GM19395 (cell line): ENCODE measurements around the gene S100A9.
"Not testable (repeated sequence)": the region's sequence is repeated elsewhere in the genome, so short reads cannot be mapped to it uniquely, and the experiment has no call there.

Experiments used
- ATAC-seq: cut with Tn5 transposase; IDR thresholded peaks from one replicate; pipeline ENCODE4 v1.9.1; 2021; ENCODE audit warnings: mild to moderate bottlenecking, moderate library complexity; ENCODE audit not compliant: unreplicated experiment

Gene S100A9

DNA sequence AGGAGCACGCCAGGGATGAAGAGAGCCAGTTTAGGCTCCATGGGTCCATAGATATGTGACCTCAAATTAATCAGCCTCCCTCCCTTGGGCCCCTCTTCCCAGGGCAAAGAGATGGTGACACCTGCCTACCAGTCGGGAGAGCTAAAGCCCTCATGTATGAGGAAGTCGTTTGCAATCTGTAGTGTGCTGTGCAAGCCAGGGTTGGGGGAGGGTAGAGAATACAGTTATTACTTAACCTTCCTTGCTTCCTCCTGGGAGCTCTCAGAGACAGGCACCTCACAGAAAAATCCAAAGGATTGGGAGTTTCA, 13.0 kb upstream of the S100A9 start:
- ATAC-seq: no peak

DNA sequence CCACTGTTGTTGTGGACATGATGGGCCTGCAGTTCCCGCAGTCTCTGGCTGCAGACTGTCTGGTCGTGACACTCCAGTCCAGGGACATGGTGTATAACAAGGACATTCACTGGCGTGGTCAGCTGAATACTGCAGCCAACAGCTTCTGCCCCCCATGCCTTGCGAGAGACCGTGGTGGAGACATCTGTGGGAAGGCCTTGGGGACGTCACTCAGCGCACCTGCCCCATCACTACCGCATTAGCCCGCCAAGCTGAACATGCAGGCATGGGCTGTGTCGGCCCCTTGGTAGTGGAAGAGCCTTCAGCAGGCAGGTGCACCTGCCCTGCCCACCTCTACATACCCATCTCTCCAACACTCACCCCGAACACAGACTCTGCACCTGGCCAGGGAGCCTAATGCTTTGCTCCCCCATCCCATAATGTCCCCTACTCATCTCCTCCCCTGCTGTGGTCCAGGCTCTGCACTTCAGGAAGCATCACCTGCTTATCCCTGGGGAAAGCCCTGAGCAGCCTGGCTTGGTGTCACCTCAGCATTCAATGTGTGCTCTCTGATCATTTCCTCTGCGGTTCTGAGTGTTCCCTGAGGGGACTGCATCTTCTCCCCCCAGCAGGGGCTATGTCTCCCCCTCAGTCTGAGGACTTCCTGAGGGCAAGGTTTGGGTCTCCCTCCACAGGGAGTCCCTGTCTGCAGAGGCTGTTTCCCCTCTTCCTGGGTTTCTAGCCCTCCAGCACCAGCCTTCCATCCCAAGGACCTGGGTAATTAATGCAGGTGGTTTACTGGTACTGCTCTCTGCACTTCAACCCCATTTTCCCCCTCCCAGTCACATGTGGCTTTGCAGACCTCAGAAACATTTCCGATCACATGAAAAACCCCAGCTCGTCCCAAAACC, 12.2 kb upstream of the S100A9 start:
- ATAC-seq: no peak

DNA sequence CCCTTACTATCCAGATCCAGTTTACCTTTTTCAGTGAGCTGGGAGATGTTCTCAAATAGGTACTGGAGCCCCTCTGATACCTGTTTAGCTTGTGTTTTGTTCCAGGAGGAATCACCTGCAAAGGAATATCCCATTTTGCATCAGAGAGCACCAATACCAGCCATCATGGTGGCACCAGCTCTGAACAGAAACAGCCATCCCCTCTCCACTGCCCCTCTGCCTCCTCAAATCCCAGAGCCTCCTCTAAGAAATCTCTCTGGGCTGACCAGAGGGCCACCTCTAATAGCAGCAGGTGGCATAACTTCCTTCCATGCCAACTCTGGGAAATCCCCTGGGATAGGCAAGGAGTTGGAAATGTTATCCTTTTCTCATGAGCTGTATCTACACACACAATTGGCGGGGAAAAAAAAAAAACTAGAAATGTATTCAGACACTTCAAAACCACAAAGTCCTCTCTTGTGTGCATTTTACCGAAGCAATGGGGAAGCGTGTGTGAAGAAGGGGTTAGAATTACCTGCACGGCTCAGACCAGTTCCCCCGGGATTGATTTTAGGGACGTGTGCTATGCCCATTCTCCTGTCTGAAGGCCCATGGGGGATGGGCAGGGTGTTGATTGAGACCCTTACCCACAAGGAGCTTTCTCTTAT, 11.5 kb upstream of the S100A9 start:
- ATAC-seq: no peak

DNA sequence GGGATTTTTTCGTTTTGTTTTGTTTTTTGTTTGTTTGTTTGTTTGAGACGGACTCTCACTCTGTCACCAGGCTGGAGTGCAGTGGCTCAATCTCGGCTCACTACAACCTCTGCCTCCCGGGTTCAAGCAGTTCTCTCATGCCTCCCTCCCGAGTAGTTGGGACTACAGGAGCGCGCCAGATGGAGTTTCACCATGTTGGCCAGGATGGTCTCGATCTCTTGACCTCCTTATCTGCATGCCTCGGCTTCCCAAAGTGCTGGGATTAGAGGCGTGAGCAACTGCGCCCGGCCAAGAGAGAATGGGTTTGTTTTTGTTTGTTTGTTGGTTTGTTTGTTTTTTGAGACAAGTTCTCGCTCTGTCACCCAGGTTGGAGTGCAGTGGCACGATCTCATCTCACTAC, 10.6 kb upstream of the S100A9 start:
- not testable (repeated sequence) for ATAC-seq

DNA sequence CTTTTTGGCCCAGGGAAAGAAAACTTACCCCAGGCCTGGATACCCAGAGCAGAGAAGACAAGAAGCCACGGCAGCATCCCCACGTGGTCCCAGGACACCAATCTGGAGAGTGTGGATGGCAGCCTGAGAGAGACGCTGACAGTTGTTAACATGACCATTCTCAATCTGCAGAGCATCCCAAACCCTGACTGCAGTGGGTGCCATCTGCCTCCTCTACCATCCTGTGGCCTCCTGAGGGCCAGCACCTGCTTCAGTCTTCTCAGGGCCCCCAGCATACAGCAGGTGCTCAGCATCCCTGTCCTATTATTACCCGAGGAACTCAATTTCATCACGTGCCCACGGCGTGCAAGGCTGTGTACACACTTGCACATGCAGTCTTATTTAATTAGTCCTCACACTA, 9.8 kb upstream of the S100A9 start:
- ATAC-seq: no peak

DNA sequence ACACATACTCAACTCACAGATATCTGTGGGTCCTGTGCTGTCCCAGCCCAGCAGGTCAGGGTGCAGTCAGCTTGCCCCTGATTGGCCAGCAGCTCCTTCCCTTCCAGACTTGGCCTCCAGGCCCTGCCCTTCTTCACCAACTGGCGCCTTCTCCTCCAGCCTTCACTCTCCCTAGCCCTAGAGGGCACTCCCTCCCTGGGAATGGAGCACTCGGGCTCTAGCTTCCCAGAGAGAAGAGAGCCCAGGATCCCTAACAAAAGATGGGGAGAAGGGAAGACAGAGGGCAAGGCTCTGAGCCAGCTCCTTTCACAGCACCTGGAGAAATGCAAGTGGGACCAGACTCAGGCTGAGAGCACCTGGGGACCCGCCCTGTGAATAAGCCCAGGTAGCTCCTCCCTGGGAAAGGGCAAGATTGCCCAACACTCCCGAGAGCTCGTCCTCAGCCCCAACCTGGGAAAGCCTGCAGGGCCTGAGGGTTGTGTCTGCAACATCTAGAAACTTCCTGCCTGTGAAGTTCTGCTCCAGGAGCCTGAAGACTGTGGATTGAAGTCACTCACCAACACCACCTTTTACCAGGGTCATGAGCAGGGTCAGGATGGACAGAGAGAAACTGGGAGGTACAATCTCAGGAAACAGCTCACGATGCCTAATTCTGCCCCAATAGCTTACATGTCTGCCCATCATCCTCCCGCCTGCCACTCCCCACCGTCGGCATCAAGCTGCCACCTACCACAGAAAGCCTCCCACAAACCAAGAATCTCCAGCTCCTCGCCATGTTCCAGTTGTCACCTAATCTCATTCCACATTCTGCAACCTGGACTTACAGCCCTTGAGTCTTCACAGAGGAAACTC, 8.9 kb upstream of the S100A9 start, which contains the start of gene PGLYRP4:
Gene PGLYRP4, minus strand, starts transcription at position 331 of the 852 bp plus-strand sequence. CDS start 909 bp downstream, outside the sequence.
- no peak for ATAC-seq

DNA sequence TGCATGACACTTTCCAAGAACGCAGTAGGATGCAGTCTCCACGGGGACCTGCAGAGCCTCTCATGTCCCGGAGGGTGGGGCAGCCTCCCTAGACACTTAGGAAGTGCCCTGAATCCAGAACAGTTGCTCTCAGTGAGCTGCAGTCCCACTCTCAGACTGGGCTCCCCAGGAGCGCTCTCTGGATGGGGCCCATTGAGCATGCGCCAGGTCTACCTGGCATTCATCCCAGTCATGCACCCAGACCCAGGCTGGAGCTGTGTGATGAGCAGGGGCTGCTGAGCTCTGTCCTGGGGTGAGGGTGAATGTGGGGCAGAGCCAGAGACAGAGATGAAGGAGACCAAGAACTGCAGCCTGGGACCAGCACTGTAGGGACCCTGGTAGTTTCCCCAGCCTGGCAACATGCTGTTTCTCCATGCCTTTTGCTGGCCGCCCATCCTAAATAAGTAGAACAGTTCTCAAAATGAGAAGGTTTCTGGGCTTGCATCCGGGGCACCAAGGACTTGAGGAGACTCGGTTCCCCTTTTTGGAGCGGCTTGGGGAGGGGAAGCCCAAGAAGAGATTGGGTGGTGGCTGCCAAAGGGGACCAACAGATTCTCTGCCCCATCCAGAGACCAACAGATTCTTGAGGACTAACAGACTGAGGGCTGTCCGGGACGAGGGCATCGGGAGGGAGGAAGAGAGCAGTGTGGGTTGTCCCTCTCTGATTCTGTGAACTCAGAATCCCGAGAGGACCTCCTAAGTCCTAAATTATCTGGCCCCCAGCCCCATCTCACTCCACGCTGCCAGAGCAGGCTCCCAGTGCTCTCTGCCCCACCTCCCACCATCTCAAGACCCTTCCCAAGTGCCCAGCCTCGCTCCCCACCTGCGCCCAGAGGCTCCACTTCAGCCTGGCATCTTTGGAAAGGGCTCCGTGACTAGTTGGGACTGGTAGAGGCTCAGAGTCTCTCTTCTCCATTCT, 8.0 kb upstream of the S100A9 start:
- ATAC-seq: no peak

DNA sequence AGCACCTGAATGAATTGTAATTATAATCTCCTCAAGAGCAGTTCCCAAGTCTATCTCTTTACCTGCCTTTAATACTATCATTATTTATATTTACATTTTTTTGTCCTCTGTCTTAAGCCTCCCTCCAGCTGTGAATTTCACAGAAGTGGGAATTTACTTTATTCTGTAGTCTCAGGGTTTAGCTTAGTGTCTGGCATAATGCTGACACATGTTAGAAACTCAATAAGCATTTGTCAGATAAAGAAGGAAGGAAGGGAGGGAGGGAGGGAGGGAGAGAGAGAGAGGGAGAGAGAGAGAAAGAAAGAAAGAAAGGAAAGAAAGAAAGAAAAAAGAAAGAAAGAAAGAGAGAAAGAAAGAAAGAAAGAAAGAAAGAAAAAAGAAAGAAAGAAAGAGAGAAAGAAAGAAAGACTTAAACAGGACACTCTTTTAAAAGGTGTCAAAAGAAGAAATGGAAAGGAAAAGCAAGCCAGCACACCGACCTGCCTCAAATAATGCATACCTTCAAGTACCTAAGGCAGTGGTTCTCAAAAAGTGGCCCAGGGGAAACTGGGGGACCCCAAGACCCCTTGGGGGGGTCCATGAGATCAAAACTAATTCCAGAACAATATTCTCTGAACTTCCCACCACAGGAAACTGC, 7.2 kb upstream of the S100A9 start:
- ATAC-seq: no peak

DNA sequence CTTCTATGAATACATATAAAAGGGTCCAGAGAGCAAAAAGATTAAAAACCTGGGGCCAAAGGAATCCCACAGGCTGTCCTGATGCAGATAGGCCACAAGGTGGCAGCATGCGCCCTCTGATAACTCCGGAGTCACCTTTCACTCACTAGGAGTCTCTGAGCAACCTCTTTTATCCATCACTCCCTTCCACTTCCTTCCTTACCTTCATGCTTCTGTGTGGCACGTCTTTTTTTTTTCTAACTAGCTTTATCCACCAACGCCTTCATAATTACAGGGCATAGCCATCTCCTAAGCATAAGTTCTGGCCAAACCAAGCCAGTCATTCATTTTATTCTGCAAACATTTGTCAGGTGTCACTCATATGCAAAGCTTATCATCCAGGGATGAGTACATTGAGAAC, 5.1 kb upstream of the S100A9 start:
- no peak for ATAC-seq

DNA sequence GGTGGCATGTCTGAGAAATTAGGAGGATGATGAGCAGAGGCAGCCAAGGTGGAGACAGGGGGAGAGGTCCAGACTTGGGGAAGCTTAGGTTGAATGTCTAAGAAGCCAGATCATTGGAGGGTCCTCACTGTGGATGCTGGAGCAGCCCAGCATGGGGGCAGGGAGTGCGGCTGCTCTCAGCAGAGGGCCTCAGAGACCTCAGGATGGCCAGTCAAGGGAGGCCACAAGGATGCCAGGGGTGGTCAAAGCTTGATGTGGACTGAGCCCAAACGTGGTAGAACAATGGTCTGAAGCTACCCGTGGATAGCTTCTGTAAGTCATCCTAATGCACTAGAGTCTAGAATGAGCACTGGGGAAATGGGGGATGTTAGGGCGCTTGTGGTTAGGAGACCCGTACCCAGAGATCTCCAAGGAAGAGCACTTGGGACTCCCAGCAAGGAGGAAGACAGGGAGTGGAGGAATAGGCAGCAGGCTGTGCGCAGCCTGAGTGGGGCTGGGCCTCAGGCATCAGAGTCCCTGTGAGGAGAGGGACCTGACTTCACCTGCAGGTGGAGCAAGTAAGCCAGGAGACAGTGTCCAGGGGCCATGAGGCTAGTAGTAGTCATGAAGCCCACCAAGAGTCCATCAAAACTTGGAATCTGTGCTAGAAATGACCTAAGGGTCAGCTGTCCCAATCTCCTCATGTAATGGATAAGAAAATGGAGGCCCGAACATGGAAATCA, 4.3 kb upstream of the S100A9 start:
- ATAC-seq: no peak

DNA sequence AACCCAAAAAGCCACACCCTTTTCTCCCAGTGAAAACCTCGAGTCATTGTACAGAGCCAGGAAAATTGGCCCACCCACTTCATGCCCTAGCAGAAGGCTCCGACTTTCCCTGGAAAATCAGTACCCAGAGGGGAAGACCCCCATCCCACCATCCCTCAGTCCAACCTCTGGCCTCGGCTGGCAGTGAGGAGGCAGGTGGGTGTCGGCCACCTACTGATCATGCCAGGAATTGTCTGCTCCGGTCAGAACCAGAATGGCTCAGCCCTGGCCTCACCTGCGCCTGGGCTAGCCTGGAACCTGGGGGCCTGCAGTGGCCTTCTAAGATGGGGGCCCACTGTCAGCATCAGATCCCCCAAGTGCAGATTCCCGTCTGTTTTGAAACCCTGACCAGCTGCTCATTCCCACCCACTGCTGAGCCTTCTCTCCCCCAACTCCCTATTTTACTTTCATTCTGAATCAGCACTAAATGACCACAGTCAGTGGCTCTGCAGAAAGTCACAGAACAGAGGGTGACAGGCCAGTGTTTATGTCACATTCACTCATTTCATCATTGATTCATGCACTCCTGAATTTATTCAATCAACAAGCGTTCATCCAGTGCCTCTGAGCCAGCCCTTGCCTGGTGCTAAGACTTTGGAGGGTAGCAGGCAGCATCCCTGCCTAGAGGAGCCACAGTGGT, 3.0 kb upstream of the S100A9 start:
- no peak for ATAC-seq

DNA sequence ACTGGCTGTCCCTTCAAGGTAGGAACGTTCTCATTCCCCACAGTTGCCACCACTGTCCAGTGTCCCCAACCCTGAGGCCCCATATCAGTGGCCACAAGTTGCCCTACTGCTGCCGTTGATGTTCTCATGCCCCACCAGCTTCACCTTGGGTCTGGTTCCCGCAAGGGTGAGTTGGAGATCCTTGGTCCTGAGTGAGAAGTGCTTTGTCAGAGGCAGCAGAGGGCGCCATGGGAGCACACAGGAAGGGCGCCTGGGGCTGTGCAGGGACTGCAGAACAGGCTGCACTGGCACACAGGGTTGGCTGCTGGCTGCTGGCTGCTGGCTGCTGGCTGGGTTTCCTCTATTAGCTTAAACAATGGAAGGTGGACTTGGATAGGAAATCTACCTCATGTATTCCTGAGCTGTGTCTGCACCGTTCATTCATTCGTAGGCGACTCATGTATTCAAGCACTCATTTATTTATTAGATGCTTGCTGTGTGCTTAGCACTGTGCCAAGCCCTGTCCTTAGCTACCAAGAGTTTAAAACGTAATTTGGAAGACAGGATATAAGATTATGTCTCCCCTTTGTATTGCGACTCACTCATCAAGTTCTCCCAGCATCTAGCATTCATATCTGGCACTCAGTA, 2.1 kb upstream of the S100A9 start:
- ATAC-seq: no peak

DNA sequence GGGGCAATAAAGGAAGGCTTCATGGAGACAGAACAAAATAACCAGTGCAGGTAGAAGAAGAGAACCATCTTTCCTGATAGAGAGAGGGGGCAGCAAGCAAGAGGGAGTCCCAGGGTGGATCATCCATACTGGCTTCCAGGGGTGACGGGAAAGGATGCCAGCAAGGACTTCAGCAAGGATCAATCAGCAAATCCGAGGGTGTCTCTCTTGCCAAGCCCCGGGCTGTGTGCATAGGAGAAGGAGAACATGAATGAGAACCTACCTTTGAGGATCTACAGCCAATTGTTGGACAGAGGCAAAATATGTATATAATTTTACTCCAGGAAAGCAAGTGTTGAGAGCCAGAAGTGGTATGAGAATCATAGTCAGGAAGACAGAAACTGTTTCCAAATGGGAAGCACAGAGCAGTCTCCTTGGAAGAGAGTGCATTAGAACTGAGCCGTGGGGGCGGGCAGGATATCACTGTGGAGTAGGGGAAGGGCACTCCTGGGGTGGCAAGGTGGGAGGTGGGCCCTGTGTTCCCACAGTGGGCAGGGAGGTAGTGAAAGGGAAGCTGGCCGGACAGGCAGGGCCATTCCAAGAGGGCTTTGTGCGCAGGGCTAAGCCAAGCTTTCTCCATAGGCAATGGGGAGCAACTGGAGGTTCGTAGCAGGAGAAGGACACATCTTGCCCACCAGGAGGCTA, 1.1 kb upstream of the S100A9 start:
- no peak for ATAC-seq

DNA sequence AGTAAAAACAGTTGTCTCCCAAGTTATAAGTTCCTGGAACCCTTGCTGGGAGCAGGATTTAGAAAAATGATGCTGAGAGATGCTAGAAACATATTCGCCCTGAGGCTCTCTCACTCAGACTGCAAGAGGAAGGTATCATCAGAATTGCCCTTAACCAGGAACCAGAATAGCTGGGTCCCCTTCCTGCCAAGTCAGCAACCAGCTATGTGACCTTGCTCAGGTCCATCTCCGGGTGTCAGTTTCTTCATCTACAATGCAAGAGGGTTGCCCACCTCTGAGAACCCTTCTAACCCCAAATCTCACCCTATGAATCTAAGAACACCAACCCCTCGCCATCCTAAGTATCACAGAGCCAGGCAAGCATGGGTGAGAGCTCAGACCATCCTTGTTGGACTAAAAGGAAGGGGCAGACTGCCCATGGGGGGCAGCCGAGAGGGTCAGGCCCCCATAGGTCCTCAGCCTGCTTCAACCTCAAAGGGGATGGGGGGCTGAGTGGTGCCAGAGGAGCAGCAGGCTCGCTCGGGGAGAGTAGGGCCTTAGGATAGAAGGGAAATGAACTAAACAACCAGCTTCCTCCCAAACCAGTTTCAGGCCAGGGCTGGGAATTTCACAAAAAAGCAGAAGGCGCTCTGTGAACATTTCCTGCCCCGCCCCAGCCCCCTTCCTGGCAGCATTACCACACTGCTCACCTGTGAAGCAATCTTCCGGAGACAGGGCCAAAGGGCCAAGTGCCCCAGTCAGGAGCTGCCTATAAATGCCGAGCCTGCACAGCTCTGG, 390 bp upstream of the S100A9 start:
- ATAC-seq: no peak

DNA sequence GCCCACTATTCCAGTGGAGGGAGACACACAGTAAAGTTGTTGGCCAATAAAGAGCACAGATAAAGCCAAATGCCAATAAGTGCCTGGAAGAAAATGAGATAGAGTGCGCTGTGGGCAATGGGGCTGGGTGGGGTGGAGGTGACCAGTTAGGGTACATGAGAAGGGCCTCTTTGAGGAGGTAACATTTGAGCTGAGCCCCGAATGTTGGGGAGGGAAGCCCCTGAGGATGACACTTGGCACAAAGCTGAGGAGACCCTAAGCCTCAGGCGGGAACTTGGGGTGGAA, 979 bp downstream of the S100A9 start:
- no peak for ATAC-seq

DNA sequence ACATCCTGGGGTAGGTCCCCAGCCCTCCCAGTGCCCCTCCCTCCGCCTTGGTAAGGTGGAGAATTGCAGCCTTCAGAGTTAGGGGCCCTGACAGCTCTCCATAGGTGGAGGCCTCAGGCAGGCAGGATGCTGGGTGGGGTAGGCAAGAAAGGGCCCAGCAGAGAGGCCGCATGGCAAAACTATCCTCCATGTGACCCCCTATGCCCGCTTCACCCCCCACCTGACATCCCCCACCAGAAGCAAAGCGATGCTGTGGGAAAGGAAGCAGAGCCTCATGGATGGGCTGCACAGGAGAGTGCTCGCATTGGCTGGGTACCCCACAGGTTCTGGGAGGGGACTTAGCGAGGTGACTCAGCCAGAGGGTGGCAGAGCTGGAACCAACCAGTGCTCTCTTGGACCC, 1.6 kb downstream of the S100A9 start:
- ATAC-seq: no peak

DNA sequence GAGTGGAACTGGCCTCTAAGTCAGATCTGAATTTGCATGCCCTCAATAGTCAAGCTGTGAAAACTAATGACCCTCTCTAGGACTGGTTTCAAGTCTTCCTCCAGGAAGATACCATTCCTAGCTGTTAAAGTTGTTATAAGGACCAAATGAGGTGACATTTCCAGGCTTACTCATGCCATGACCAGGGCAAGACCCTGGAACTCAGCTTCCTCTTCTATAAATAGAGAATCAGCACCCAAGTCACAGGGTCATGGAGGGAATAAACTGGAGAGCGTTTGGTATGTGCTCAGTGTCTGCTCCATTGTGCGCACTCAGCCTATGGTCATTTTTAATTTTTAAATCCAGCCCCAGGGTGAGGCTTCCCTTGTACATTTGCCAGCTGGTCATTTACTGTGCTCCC, 2.5 kb downstream of the S100A9 start:
- no peak for ATAC-seq
